HG03571 (cell line): Measurements from ENCODE around the gene ELMOD1.

ENCODE experiments used
- ATAC-seq: cut with Tn5 transposase; IDR thresholded peaks from one replicate; pipeline ENCODE4 v1.9.1; 2021; ENCODE audit not compliant: unreplicated experiment

The ELMOD1 gene

GRCh38 chr11:107631931-107632330 is 41.0 kb downstream of the ELMOD1 start:
- no peak for ATAC-seq

DNA sequence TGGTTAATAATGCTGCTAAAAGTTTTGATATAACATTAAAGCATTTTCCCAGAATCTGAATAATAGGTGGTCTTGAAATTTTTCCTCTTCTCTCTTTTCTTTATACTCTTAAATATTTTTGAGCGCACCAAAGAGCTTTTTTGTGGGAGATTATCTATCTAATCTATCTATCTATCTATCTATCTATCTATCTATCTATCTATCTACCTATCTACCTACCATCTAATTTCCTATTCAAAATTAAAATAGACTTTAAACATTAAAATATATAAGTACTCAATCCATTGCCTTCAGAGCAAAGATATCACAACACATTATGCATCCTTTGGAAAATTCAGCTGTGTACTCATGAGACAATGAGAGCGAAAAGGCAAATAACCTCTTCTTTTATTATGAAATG is 55.8 kb downstream of the ELMOD1 start:
- no peak for ATAC-seq

- ATAC-seq: no peak
These were observed 57.3 kb downstream of the ELMOD1 start for GRCh38 chr11:107648242-107648641.

DNA sequence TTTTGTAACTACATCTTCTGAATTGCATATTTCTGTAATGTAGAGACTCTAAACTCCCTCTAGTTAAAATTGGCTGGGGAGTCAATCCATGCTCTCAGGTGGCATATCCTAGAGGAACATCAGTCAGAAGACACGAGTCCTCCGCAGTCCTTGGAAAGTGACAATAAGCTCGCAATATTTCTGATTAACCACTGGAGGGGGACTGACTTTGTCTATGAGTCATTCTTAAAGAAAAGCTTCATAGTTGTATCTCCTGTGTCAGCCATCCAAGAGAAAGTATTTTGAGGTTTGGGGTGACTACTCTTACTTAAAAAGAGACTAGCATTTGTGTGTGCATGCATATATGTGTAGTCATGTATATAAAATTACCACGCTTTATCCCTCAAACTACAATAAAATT is 60.7 kb downstream of the ELMOD1 start:
- ATAC-seq: no peak

DNA sequence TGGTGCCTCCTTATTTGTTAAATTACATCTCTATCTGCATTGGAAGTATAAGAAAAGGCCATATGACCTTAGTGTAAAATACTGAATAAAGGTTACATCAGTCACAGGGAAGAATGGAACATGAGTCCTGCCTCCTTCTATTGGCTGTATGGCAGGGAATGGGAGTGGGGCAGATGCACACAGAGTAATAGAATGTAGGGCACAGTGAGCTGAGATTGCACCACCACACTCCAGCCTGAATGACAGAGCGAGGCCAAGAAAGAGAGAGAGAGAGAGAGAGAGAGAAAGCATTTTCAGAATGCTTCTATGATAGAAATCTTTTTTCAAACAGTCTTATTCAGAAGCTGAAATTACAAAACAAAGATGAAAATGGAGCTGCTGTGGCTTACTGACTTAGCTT is 62.1 kb downstream of the ELMOD1 start:
- no peak for ATAC-seq

GRCh38 chr11:107655602-107656001 is 64.7 kb downstream of the ELMOD1 start:
- ATAC-seq: no peak

- no peak for ATAC-seq
These were observed 68.4 kb downstream of the ELMOD1 start for GRCh38 chr11:107659310-107659709.

- ATAC-seq: no peak
These were observed 69.1 kb downstream of the ELMOD1 start for GRCh38 chr11:107660066-107660465.

DNA sequence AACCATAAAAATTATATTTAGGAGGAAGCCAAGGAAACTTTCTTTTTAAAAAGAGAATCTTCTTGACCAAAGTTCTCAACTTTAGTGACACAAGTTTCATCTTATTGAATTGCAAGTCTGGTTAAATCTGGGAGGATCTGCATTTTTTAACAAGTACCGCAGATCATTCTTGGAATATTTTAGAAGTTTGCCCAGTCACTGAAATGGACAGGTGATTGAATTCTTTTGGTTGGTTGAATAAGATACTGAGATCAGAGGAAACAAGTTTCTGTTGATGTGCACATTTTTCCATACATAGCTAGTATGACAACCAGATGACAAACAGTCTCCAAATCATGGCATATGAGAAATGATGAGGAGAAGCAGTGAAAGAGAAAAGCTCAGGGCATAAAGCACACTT is 70.7 kb downstream of the ELMOD1 start:
- no peak for ATAC-seq

GRCh38 chr11:107665018-107665417 is 74.1 kb downstream of the ELMOD1 start:
- no peak for ATAC-seq

DNA sequence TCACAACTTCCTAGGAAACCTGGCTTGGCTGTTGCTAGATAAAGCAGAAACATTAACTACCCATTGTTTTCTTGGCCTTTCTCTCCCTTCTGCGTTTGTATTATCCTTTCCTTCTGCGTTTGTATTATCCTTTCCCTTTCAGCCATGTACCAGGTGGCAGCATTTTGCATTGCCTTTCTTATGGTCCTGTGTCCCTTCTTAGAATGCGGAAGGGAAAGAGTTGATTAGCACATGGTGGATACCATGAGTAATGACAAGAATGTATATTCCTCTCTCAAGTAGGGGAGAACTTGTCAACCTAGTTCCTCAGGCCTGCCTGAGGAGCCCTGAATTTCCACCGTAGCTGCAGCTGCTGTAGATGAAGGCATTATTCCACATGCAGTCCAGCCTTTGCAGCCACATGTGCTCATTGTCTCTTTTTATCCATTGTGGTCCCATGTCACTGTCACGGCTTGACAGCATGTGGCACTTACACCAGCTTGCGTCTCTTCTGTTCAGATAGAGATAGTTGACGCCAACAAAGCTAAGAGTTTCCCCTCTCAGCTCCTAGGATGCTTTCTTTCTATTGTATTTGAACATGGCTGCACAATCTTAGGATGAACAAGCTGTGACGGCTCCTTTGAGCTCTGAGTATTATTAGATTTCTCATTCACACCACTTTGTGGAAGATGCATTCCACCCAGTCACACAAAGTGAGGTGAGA is 76.1 kb downstream of the ELMOD1 start:
- ATAC-seq: no peak

DNA sequence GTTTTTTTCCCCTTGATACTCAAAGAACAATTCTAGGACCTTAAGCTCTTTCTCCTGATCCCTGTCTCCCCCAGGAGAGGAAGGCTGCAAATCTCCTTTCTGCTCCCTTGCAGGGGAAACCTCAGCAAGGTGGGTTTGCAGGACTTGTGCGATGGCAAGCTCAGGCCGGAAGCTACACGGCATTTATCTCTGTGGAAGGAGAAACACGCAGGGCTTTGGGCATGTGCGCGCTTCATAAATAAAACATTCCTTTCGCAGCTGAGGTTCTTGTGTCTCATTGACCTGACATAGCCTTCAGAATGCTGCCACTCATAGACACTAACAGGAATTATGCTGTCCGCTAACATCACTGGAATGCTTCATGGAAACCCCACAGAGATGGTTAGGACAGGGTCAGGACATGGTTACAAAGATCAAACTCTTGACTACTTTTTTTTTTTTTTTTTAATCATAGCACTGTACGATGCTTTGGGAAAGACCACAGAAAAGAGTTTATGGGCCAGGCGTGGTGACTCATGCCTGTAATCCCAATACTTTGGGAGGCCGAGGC is 78.3 kb downstream of the ELMOD1 start:
- ATAC-seq: no peak

DNA sequence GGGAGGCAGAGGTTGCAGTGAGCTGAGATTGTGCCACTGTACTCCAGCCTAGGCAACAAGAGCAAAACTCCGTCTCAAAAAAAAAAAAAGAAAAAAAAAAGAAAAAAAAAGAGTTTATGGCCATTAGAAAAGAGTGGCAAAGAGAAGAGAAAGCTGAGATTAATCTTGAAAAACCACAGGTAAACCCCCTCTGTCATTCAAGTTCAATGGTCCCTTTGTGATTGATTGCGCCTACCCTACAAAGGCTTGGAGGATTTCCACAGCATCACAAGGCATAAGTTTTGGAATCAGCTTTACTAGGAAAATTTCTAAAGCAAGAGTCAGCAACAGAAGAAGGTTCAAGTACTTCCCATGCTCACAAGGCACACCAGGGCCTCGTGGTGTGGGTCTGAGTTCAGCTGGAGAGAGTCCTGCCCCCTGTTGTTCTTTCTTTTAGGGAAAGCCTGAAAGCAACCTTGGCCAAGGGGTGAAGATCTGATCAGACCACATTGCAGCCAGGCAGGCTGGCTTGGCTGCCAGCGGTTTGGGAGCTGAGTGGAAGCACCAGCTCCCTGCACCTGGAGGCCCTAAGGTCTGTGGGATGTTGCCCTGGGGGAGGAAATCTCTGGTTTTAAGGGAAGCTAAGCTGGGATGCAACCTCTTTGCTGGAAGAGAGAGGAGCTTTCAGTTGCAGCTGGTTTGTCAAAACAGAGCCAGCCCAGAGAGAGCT is 79.1 kb downstream of the ELMOD1 start:
- no peak for ATAC-seq

DNA sequence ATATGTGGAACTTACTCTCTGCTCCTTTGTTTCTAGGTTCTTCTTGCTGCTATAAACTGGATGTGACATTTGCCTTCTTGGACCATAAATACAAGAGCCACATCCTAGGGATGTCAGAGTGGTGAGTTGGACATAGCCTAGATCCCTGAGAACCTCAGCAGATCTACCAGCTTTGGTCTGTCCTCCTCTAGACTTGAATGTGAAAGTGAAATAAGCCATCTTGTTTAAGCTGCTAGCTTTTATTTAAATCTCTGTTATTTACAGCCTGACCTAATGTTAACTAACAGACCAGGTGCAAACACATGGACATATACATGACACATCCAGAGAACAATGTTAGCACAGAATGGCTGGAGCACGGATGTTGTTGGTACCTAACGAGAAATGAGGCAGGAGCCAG is 85.0 kb downstream of the ELMOD1 start:
- no peak for ATAC-seq

DNA sequence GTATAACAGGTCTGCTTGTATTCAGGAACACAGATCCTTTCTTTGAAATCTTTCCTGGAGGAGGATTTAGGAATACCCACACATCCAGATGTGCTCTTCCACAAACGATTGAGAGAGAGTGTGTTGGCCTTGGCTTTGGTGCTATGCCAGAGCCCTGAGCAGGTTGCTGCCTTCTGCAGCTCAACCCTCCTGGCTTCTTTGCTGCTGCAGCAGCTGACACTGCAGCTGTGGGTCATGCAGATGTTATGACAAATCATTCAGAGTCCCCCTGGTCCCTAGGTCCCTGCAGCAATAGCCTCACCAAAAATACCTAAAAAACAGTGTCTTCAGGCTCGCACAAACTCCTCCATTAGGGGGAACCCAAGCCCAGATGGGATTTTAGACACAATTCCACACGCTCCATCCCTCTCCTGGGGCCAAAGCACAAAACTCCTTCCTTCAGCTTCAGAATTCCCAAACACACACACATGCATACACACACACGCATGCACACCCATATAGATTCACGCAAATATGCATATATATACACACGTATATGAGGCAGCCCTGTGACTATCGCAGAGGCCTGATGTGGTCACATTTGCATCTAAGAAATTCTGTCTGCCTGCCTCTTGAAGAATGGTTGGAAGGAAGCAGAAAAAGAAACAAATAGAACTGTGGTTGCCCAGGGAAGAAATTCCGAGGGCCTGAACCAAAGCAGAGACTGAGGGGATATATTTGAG is 85.5 kb downstream of the ELMOD1 start:
- no peak for ATAC-seq

DNA sequence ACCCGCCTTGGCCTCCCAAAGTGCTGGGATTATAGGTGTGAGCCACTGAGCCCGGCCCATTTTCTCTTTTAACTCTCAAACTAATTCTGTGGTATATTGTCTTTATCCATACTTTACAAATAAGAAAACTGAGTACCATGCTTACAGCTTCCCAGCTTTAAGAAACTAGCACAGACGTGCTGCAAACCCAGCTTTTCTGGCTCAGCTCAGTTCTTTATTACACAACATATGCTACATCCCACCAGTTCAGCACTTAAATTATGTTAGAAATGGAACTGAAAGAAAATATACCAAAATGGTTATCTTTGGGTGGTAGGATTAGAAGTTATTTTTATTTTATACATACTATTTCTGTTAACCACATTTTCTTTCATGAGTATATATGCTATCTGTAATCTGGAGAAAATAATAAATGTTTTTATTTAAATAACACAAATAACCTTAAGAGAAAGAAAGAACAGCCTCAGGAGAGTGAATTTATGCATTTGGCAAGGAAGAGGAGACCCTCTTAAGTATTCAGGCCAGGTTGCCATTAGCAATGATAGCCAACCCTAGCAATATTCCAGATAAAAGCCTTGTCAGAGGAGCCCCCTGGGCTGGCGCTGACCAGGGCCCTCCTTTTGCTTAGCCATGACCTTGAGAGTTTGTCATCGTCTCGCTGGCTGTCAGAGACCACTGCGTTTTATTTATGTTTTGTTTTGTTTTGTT is 87.1 kb downstream of the ELMOD1 start:
- no peak for ATAC-seq

GRCh38 chr11:107678632-107678971 is 87.7 kb downstream of the ELMOD1 start:
- ATAC-seq: no peak

GRCh38 chr11:107679255-107680024 is 88.5 kb downstream of the ELMOD1 start:
- no peak for ATAC-seq

GRCh38 chr11:107682171-107682570 is 91.2 kb downstream of the ELMOD1 start:
- ATAC-seq: no peak

GRCh38 chr11:107682572-107682971 is 91.6 kb downstream of the ELMOD1 start:
- ATAC-seq: no peak

- ATAC-seq: no peak
These were observed 92.1 kb downstream of the ELMOD1 start for GRCh38 chr11:107683061-107683460.
